HL-60/S4 (cell line): ENCODE measurements around the gene SLC6A6.

Source experiments
- in situ Hi-C: fragments of 300-500 bp; cut with MboI; formaldehyde crosslinking; loops from 2 replicates; pipeline ENCODE4 v1.14.3; 2022; ENCODE audit warnings: low sequenced_read_pairs

SLC6A6 gene

GRCh38 chr3:14415501-14415900 lies 13.1 kb downstream of the SLC6A6 start:
- in situ Hi-C loops = no loop called here

- in situ Hi-C loops = no loop called here
These were observed 14.0 kb downstream of the SLC6A6 start for GRCh38 chr3:14416453-14416852.

- in situ Hi-C loops = no loop called here
These were observed 16.2 kb downstream of the SLC6A6 start for GRCh38 chr3:14418296-14419250.

GRCh38 chr3:14422016-14422963 lies 19.9 kb downstream of the SLC6A6 start:
- in situ Hi-C loops = no loop called here

- in situ Hi-C loops = no loop called here
These were observed 20.9 kb downstream of the SLC6A6 start for GRCh38 chr3:14423197-14423743.

GRCh38 chr3:14423963-14424362 lies 21.6 kb downstream of the SLC6A6 start:
- in situ Hi-C loops = no loop called here

GRCh38 chr3:14424711-14425580 lies 22.5 kb downstream of the SLC6A6 start:
- in situ Hi-C loops = no loop called here

GRCh38 chr3:14425581-14426304 lies 23.3 kb downstream of the SLC6A6 start:
- in situ Hi-C loops = no loop called here

- in situ Hi-C loops = no loop called here
These were observed 23.9 kb downstream of the SLC6A6 start for GRCh38 chr3:14426305-14426620.

GRCh38 chr3:14428087-14429033 lies 26.0 kb downstream of the SLC6A6 start:
- in situ Hi-C loops = no loop called here

GRCh38 chr3:14429237-14429636 lies 26.8 kb downstream of the SLC6A6 start:
- in situ Hi-C loops = no loop called here

- in situ Hi-C loops = no loop called here
These were observed 27.2 kb downstream of the SLC6A6 start for GRCh38 chr3:14429640-14430039.

GRCh38 chr3:14430053-14430452 lies 27.6 kb downstream of the SLC6A6 start:
- in situ Hi-C loops = no loop called here

- in situ Hi-C loops = no loop called here
These were observed 28.5 kb downstream of the SLC6A6 start for GRCh38 chr3:14430706-14431451.

- in situ Hi-C loops = no loop called here
These were observed 29.1 kb downstream of the SLC6A6 start for GRCh38 chr3:14431452-14431916.

GRCh38 chr3:14431917-14432834 lies 29.8 kb downstream of the SLC6A6 start:
- in situ Hi-C loops = no loop called here

- in situ Hi-C loops = no loop called here
These were observed 30.7 kb downstream of the SLC6A6 start for GRCh38 chr3:14433106-14433505.
